ENCODE measurements around the gene SPEM1.
"Not testable (repeated sequence)": the region's sequence is repeated elsewhere in the genome, so short reads cannot be mapped to it uniquely, and the experiment has no call there.

SPEM1 gene

GRCh38 chr17:7440834-7441195, 20.7 kb downstream of the SPEM1 start:
- DNase-seq (ENCODE audit: low read depth), result no peak

GRCh38 chr17:7441266-7441665, 21.1 kb downstream of the SPEM1 start:
- DNase-seq (ENCODE audit: low read depth), result no peak

- DNase-seq (ENCODE audit: low read depth), result no peak
These were observed 22.0 kb downstream of the SPEM1 start for GRCh38 chr17:7442142-7442541.

GRCh38 chr17:7443499-7444485, 23.7 kb downstream of the SPEM1 start:
- no peak for DNase-seq (ENCODE audit: low read depth)

GRCh38 chr17:7444682-7445618, 24.8 kb downstream of the SPEM1 start, which contains the start of gene CHRNB1:
Gene CHRNB1, plus strand, starts transcription at chr17:7445061. Its CDS starts 67 bp downstream, at chr17:7445128.
- DNase-seq (ENCODE audit: low read depth), result no peak

GRCh38 chr17:7445619-7445968, 25.5 kb downstream of the SPEM1 start:
- no peak for DNase-seq (ENCODE audit: low read depth)

GRCh38 chr17:7448461-7448860, 28.3 kb downstream of the SPEM1 start:
- no peak for DNase-seq (ENCODE audit: low read depth)

- no peak for DNase-seq (ENCODE audit: low read depth)
These were observed 39.9 kb downstream of the SPEM1 start for GRCh38 chr17:7459961-7460545.

- DNase-seq (ENCODE audit: low read depth), result no peak
These were observed 40.9 kb downstream of the SPEM1 start for GRCh38 chr17:7460850-7461660.

- no peak for DNase-seq (ENCODE audit: low read depth)
These were observed 42.6 kb downstream of the SPEM1 start for GRCh38 chr17:7462474-7463371.

- no peak for DNase-seq (ENCODE audit: low read depth)
These were observed 43.3 kb downstream of the SPEM1 start for GRCh38 chr17:7463372-7463846.

- no peak for DNase-seq (ENCODE audit: low read depth)
These were observed 44.0 kb downstream of the SPEM1 start for GRCh38 chr17:7464081-7464480.

GRCh38 chr17:7465597-7466275, 45.6 kb downstream of the SPEM1 start:
- no peak for DNase-seq (ENCODE audit: low read depth)

- no peak for DNase-seq (ENCODE audit: low read depth)
These were observed 46.2 kb downstream of the SPEM1 start for GRCh38 chr17:7466318-7466638.

GRCh38 chr17:7466639-7467341, 46.7 kb downstream of the SPEM1 start:
- DNase-seq (ENCODE audit: low read depth), result no peak

- no peak for DNase-seq (ENCODE audit: low read depth)
These were observed 47.4 kb downstream of the SPEM1 start for GRCh38 chr17:7467498-7467897.

- DNase-seq (ENCODE audit: low read depth), result no peak
These were observed 48.2 kb downstream of the SPEM1 start for GRCh38 chr17:7468290-7468689.

- DNase-seq (ENCODE audit: low read depth), result no peak
These were observed 48.8 kb downstream of the SPEM1 start for GRCh38 chr17:7468804-7469389.

GRCh38 chr17:7469843-7470242, 49.7 kb downstream of the SPEM1 start:
- DNase-seq (ENCODE audit: low read depth), result not testable (repeated sequence)
